ENCODE measurements around the gene TSEN34.

Gene TSEN34

GRCh38 chr19:54155694-54156093 is 35.4 kb upstream of the TSEN34 start:
- TF ChIP-seq CTCF (IDR thresholded peaks at IDR 0.05; ENCODE audit: low read depth, low read length, missing control alignments): no peak
- H3K4me3 ChIP-seq (ENCODE audit: low read depth, low read length): no peak overlapping the region
- in situ Hi-C loops (cut with HindIII; ENCODE audit: low sequenced_read_pairs): no loop called here
- DNase-seq (ENCODE audit: low read depth): no peak

- in situ Hi-C loops (cut with HindIII; ENCODE audit: low sequenced_read_pairs): no loop called here
- H3K4me3 ChIP-seq (ENCODE audit: low read depth, low read length): no peak overlapping the region
Observed at GRCh38 chr19:54156490-54156889, 34.6 kb upstream of the TSEN34 start.

GRCh38 chr19:54156953-54157352 is 34.2 kb upstream of the TSEN34 start:
- TF ChIP-seq CTCF (IDR thresholded peaks at IDR 0.05; ENCODE audit: low read depth, low read length, missing control alignments): no peak
- DNase-seq (ENCODE audit: low read depth): no peak
- in situ Hi-C loops (cut with HindIII; ENCODE audit: low sequenced_read_pairs): no loop called here
- no peak overlapping the region for H3K4me3 ChIP-seq (ENCODE audit: low read depth, low read length)

More at GRCh38 chr19:54156490-54156889, 34.6 kb upstream of the TSEN34 start:
- no peak for DNase-seq (ENCODE audit: low read depth)
- no peak for TF ChIP-seq CTCF (IDR thresholded peaks at IDR 0.05; ENCODE audit: low read depth, low read length, missing control alignments)

- in situ Hi-C loops (cut with HindIII; ENCODE audit: low sequenced_read_pairs): no loop called here
- peak overlapping the region; percentile 67 for H3K4me3 ChIP-seq (ENCODE audit: low read depth, low read length)
- no peak for TF ChIP-seq CTCF (IDR thresholded peaks at IDR 0.05; ENCODE audit: low read depth, low read length, missing control alignments)
- no peak for DNase-seq (ENCODE audit: low read depth)
Observed at GRCh38 chr19:54158812-54159351, 32.2 kb upstream of the TSEN34 start.

GRCh38 chr19:54159352-54160181 is 31.5 kb upstream of the TSEN34 start, which contains the start of gene LENG1:
Gene LENG1 (minus strand): TSS chr19:54159721. CDS start chr19:54159695, 26 bp downstream.
- in situ Hi-C loops (cut with HindIII; ENCODE audit: low sequenced_read_pairs): no loop called here
- TF ChIP-seq CTCF (IDR thresholded peaks at IDR 0.05; ENCODE audit: low read depth, low read length, missing control alignments): peak; percentile 28

GRCh38 chr19:54160182-54160811 is 30.8 kb upstream of the TSEN34 start:
- peak overlapping the region; percentile 67 for H3K4me3 ChIP-seq (ENCODE audit: low read depth, low read length)
- TF ChIP-seq CTCF (IDR thresholded peaks at IDR 0.05; ENCODE audit: low read depth, low read length, missing control alignments): no peak
- in situ Hi-C loops (cut with HindIII; ENCODE audit: low sequenced_read_pairs): no loop called here
- no peak for DNase-seq (ENCODE audit: low read depth)

More at GRCh38 chr19:54159352-54160181, 31.5 kb upstream of the TSEN34 start, which contains the start of gene LENG1:
- H3K4me3 ChIP-seq (ENCODE audit: low read depth, low read length): peak within 1 kb of the TSS; percentile 67
- peak; percentile 100 for DNase-seq (ENCODE audit: low read depth)

Measured in astrocyte of the cerebellum (primary cell).